ENCODE measurements around the gene DHRSX. TPM values are rescaled to one million over a fixed set of nuclear protein-coding genes. Genes with fewer than 3 reads are reported as not detected.

Gene DHRSX
- total RNA-seq, 1 experiment from 2014 or later: 23.9 TPM

GRCh38 chrX:2340991-2341390 is 159.8 kb downstream of the DHRSX start:
- no peak for DNase-seq (ENCODE audit: unreplicated experiment)
- H3K4me3 Mint-ChIP-seq (ENCODE audit: unreplicated experiment): no peak overlapping the region
- ChIA-PET POLR2A (no interaction called here), CTCF (no interaction called here)
- TF ChIP-seq, protein P1, sequence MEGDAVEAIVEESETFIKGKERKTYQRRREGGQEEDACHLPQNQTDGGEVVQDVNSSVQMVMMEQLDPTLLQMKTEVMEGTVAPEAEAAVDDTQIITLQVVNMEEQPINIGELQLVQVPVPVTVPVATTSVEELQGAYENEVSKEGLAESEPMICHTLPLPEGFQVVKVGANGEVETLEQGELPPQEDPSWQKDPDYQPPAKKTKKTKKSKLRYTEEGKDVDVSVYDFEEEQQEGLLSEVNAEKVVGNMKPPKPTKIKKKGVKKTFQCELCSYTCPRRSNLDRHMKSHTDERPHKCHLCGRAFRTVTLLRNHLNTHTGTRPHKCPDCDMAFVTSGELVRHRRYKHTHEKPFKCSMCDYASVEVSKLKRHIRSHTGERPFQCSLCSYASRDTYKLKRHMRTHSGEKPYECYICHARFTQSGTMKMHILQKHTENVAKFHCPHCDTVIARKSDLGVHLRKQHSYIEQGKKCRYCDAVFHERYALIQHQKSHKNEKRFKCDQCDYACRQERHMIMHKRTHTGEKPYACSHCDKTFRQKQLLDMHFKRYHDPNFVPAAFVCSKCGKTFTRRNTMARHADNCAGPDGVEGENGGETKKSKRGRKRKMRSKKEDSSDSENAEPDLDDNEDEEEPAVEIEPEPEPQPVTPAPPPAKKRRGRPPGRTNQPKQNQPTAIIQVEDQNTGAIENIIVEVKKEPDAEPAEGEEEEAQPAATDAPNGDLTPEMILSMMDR (IDR thresholded peaks at IDR 0.05; ENCODE audit: unreplicated experiment): no peak
- no peak overlapping the region for H3K27ac Mint-ChIP-seq (ENCODE audit: low read depth, unreplicated experiment)
- H3K9me3 Mint-ChIP-seq (ENCODE audit: unreplicated experiment): no peaks in the 10 kb centered on the region
- no TSS peak for BruUV-seq (replicated peaks)
- H3K36me3 Mint-ChIP-seq (ENCODE audit: insufficient read depth, unreplicated experiment): peaks cover 19% of the 10 kb centered on the region
- peaks cover 7% of the 10 kb centered on the region for H3K4me1 Mint-ChIP-seq (ENCODE audit: insufficient read depth, unreplicated experiment)
- H3K27me3 Mint-ChIP-seq (ENCODE audit: insufficient read depth, unreplicated experiment): no peaks in the 10 kb centered on the region
- intact Hi-C loops (cut with micrococcal nuclease): no loop called here

- Mint-ChIP-seq H3K27me3 (ENCODE audit: insufficient read depth, unreplicated experiment) (no peaks in the 10 kb centered on the region), H3K4me1 (ENCODE audit: insufficient read depth, unreplicated experiment) (no peaks in the 10 kb centered on the region), H3K27ac (ENCODE audit: low read depth, unreplicated experiment) (no peak overlapping the region), H3K4me3 (ENCODE audit: unreplicated experiment) (no peak overlapping the region), H3K36me3 (ENCODE audit: insufficient read depth, unreplicated experiment) (peaks cover 12% of the 10 kb centered on the region), H3K9me3 (ENCODE audit: unreplicated experiment) (no peaks in the 10 kb centered on the region)
- ChIA-PET CTCF (no interaction called here), POLR2A (no interaction called here)
- no peak for DNase-seq (ENCODE audit: unreplicated experiment)
- TF ChIP-seq, protein P1 (IDR thresholded peaks at IDR 0.05; ENCODE audit: unreplicated experiment): no peak
- intact Hi-C loops (cut with micrococcal nuclease): no loop called here
- BruUV-seq (replicated peaks): no TSS peak
These were observed 164.6 kb downstream of the DHRSX start for GRCh38 chrX:2336181-2336580.

GRCh38 chrX:2334237-2334636 is 166.5 kb downstream of the DHRSX start:
- no peaks in the 10 kb centered on the region for H3K27me3 Mint-ChIP-seq (ENCODE audit: insufficient read depth, unreplicated experiment)
- no peak overlapping the region for H3K4me3 Mint-ChIP-seq (ENCODE audit: unreplicated experiment)
- POLR2A ChIA-PET: no interaction called here
- peak; percentile 15 for DNase-seq (ENCODE audit: unreplicated experiment)
- CTCF ChIA-PET: no interaction called here
- intact Hi-C loops (cut with micrococcal nuclease): no loop called here
- no TSS peak for BruUV-seq (replicated peaks)
- H3K36me3 Mint-ChIP-seq (ENCODE audit: insufficient read depth, unreplicated experiment): peaks cover under 1% of the 10 kb centered on the region
- TF ChIP-seq, protein P1 (IDR thresholded peaks at IDR 0.05; ENCODE audit: unreplicated experiment): no peak
- H3K27ac Mint-ChIP-seq (ENCODE audit: low read depth, unreplicated experiment): no peak overlapping the region
- H3K4me1 Mint-ChIP-seq (ENCODE audit: insufficient read depth, unreplicated experiment): no peaks in the 10 kb centered on the region
- no peaks in the 10 kb centered on the region for H3K9me3 Mint-ChIP-seq (ENCODE audit: unreplicated experiment)

- no peaks in the 10 kb centered on the region for H3K4me1 Mint-ChIP-seq (ENCODE audit: insufficient read depth, unreplicated experiment)
- TF ChIP-seq, protein P1 (IDR thresholded peaks at IDR 0.05; ENCODE audit: unreplicated experiment): no peak
- ChIA-PET CTCF (no interaction called here), POLR2A (no interaction called here)
- H3K4me3 Mint-ChIP-seq (ENCODE audit: unreplicated experiment): no peak overlapping the region
- H3K27me3 Mint-ChIP-seq (ENCODE audit: insufficient read depth, unreplicated experiment): no peaks in the 10 kb centered on the region
- BruUV-seq (replicated peaks): no TSS peak
- no peak overlapping the region for H3K27ac Mint-ChIP-seq (ENCODE audit: low read depth, unreplicated experiment)
- intact Hi-C loops (cut with micrococcal nuclease): no loop called here
- no peaks in the 10 kb centered on the region for H3K36me3 Mint-ChIP-seq (ENCODE audit: insufficient read depth, unreplicated experiment)
- DNase-seq (ENCODE audit: unreplicated experiment): no peak
- no peaks in the 10 kb centered on the region for H3K9me3 Mint-ChIP-seq (ENCODE audit: unreplicated experiment)
These were observed 168.5 kb downstream of the DHRSX start for GRCh38 chrX:2332252-2332651.

All from MCF 10A (cell line).